ENCODE measurements around the gene GPATCH8.

- no peak for TF ChIP-seq REST (IDR thresholded peaks at IDR 0.05; ENCODE audit: low read depth)
- TF ChIP-seq YY1 (IDR thresholded peaks at IDR 0.05; ENCODE audit: low read depth) = 0 out of 2 replicates have a peak, but pooled peaks have one; percentile 22
- TF ChIP-seq MAX (IDR thresholded peaks at IDR 0.05) = no peak
- no peak for TF ChIP-seq ZBTB7A (IDR thresholded peaks at IDR 0.05; ENCODE audit: low read depth)
- no peak for TF ChIP-seq TAF1 (IDR thresholded peaks at IDR 0.05; ENCODE audit: low read depth)
- TF ChIP-seq RAD21 (IDR thresholded peaks at IDR 0.05; ENCODE audit: low read depth) = no peak
- peak; percentile 39; the same call in 1 of the 2 replicates for TF ChIP-seq EP300 (IDR thresholded peaks at IDR 0.05; ENCODE audit: borderline replicate concordance)
Measured at GRCh38 chr17:44367231-44367979, 135.8 kb downstream of the GPATCH8 start.

Measured in Ishikawa (cell line).